DND-41 (cell line): ENCODE measurements around the gene SCLT1.

Experiments used
- ATAC-seq: fragments of 200-7000 bp; cut with Tn5 transposase; 3 replicates; pipeline ENCODE4 v1.9.1; 2021; ENCODE audit warnings: low read depth; ENCODE audit not compliant: insufficient read depth
- DNase-seq: peaks from one replicate; pipeline ENCODE4 v3.0.0-alpha.2; 2020
- H2AFZ ChIP-seq: 2 replicates; pipeline ENCODE4 v1.6.0; 2012; ENCODE audit warnings: low read depth, low read length
- H3K27ac ChIP-seq: 2 replicates; pipeline ENCODE4 v1.5.1; 2012; ENCODE audit warnings: low read length, inconsistent platforms
- H3K27me3 ChIP-seq: fragments of 200-600 bp; sonication (generic); 2 replicates; pipeline ENCODE4 v1.6.0; 2012; ENCODE audit warnings: low read length, mild to moderate bottlenecking, inconsistent platforms; ENCODE audit not compliant: insufficient read depth, poor library complexity
- H3K36me3 ChIP-seq: 2 replicates; pipeline ENCODE4 v1.5.1; 2012; ENCODE audit warnings: low read length, inconsistent platforms; ENCODE audit not compliant: insufficient read depth
- H3K4me1 ChIP-seq: 2 replicates; pipeline ENCODE4 v1.5.1; 2012; ENCODE audit warnings: mild to moderate bottlenecking, low read length; ENCODE audit not compliant: insufficient read depth
- H3K4me2 ChIP-seq: 2 replicates; pipeline ENCODE4 v1.6.0; 2012; ENCODE audit warnings: mild to moderate bottlenecking, moderate library complexity, low read length, inconsistent platforms; ENCODE audit not compliant: insufficient read depth
- H3K4me3 ChIP-seq, 2 experiments: fragments of 200-600 bp in 1 of 2; shearing (Covaris generic) in 1 of 2; 2 replicates each; pipeline ENCODE4 v1.5.1; 2012 to 2016; ENCODE audit warnings: inconsistent platforms in 2 of 2, low read length in 2 of 2, mild to moderate bottlenecking in 2 of 2, low read depth in 1 of 2, moderate library complexity in 1 of 2
- H3K79me2 ChIP-seq: 2 replicates; pipeline ENCODE4 v1.6.0; 2012; ENCODE audit warnings: low read length, inconsistent platforms; ENCODE audit not compliant: insufficient read depth
- H3K9ac ChIP-seq: 2 replicates; pipeline ENCODE4 v1.6.0; 2012; ENCODE audit warnings: low read depth, mild to moderate bottlenecking, inconsistent platforms, low read length, moderate library complexity
- H3K9me3 ChIP-seq: 2 replicates; pipeline ENCODE4 v1.5.1; 2012; ENCODE audit warnings: low read length, moderate library complexity, mild to moderate bottlenecking, inconsistent platforms; ENCODE audit not compliant: insufficient read depth, severe bottlenecking
- H4K20me1 ChIP-seq: 2 replicates; pipeline ENCODE4 v1.6.0; 2012; ENCODE audit warnings: low read length; ENCODE audit not compliant: insufficient read depth
- CTCF ChIP-seq: IDR thresholded peaks from 2 replicates; pipeline ENCODE4 v1.5.1; 2012; ENCODE audit warnings: borderline replicate concordance, low read length, moderate library complexity, mild to moderate bottlenecking; ENCODE audit not compliant: poor library complexity, severe bottlenecking; ENCODE audit errors: extremely low read depth
- EZH2 ChIP-seq: IDR thresholded peaks from 3 replicates; pipeline ENCODE4 v1.6.1; 2012; ENCODE audit warnings: borderline replicate concordance, low read depth, mild to moderate bottlenecking, moderate library complexity, low read length, inconsistent platforms; ENCODE audit not compliant: severe bottlenecking

SCLT1 gene

GRCh38 chr4:128930051-128930450 is 163.3 kb downstream of the SCLT1 start:
- Histone ChIP-seq H3K9me3 (peaks cover 11% of the 10 kb centered on the region), H3K4me2 (no peak overlapping the region), H3K9ac (no peak overlapping the region), H3K4me1 (no peaks in the 10 kb centered on the region), H3K27me3 (no peaks in the 10 kb centered on the region), H3K4me3 (no peak overlapping the region), H3K79me2 (no peaks in the 10 kb centered on the region), H2AFZ (no peak overlapping the region), H3K27ac (no peak overlapping the region), H3K36me3 (peaks cover 15% of the 10 kb centered on the region; the same call in 1 of the 2 replicates), H4K20me1 (no peaks in the 10 kb centered on the region)
- DNase-seq (no peak), ATAC-seq (no peak)
- no peak for TF ChIP-seq CTCF
- no peak for TF ChIP-seq EZH2

GRCh38 chr4:128924951-128925350 is 168.4 kb downstream of the SCLT1 start:
- TF ChIP-seq CTCF (no peak), EZH2 (no peak)
- Histone ChIP-seq H2AFZ (no peak overlapping the region), H3K4me1 (no peaks in the 10 kb centered on the region), H3K79me2 (no peaks in the 10 kb centered on the region), H3K27me3 (no peaks in the 10 kb centered on the region), H3K9me3 (peaks cover 11% of the 10 kb centered on the region), H4K20me1 (no peaks in the 10 kb centered on the region), H3K4me3 (no peak overlapping the region), H3K36me3 (peaks cover 13% of the 10 kb centered on the region; the same call in 1 of the 2 replicates), H3K9ac (no peak overlapping the region), H3K4me2 (no peak overlapping the region), H3K27ac (no peak overlapping the region)
- no peak for DNase-seq
- no peak for ATAC-seq

- TF ChIP-seq EZH2 (no peak), CTCF (no peak)
- Histone ChIP-seq H3K4me2 (no peak overlapping the region), H3K79me2 (no peaks in the 10 kb centered on the region), H3K27me3 (no peaks in the 10 kb centered on the region), H2AFZ (no peak overlapping the region), H3K9me3 (peaks cover 10% of the 10 kb centered on the region), H3K4me3 (no peak overlapping the region), H3K4me1 (no peaks in the 10 kb centered on the region), H3K36me3 (peaks cover 3% of the 10 kb centered on the region; the same call in 1 of the 2 replicates), H3K27ac (no peak overlapping the region), H3K9ac (no peak overlapping the region), H4K20me1 (no peaks in the 10 kb centered on the region)
- ATAC-seq (no peak), DNase-seq (no peak)
These were observed 171.4 kb downstream of the SCLT1 start for GRCh38 chr4:128921954-128922353.

GRCh38 chr4:128917781-128918180 is 175.6 kb downstream of the SCLT1 start:
- Histone ChIP-seq H3K36me3 (no peaks in the 10 kb centered on the region; the same call in 1 of the 2 replicates), H4K20me1 (no peaks in the 10 kb centered on the region), H3K9ac (no peak overlapping the region), H3K4me2 (no peak overlapping the region), H2AFZ (no peak overlapping the region), H3K9me3 (no peaks in the 10 kb centered on the region), H3K79me2 (no peaks in the 10 kb centered on the region), H3K27me3 (no peaks in the 10 kb centered on the region), H3K4me3 (no peak overlapping the region), H3K4me1 (no peaks in the 10 kb centered on the region), H3K27ac (no peak overlapping the region)
- peak; percentile 97 for ATAC-seq
- TF ChIP-seq EZH2 (no peak), CTCF (no peak)
- peak; percentile 16 for DNase-seq
